ENCODE measurements around the gene EMP2.
"Not testable (repeated sequence)": the region's sequence is repeated elsewhere in the genome, so short reads cannot be mapped to it uniquely, and the experiment has no call there.

Gene EMP2

GRCh38 chr16:10579965-10580882, at the start of gene EMP2:
Gene EMP2 (minus strand): TSS chr16:10580598. CDS start chr16:10547617, 32,981 bp downstream.
- no peak for DNase-seq (ENCODE audit: low read depth in 1 of 2, low spot score in 1 of 2)

DNA sequence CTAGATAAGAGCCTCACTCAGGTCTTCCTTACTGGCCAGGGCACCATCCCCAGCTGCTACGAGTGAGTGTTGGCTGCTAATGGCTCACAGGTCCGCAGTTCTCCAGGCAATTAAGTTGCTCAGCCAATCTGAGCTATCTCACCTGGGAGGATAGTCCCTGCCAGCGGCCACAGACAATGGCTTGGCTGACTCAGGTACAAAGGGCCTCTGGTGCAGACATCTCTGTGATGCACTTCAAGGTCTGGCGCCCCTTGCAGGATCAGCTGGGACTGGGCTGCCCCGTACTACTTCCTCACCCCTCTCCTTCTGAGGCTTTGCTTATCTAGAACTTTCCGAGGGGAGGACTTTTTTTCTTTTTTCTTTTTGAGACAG, 49.2 kb upstream of the EMP2 start:
- DNase-seq (ENCODE audit: low read depth in 1 of 2, low spot score in 1 of 2): no peak

- no peak for DNase-seq (ENCODE audit: low read depth in 1 of 2, low spot score in 1 of 2)
Observed at GRCh38 chr16:10625595-10626357, 45.4 kb upstream of the EMP2 start.

DNA sequence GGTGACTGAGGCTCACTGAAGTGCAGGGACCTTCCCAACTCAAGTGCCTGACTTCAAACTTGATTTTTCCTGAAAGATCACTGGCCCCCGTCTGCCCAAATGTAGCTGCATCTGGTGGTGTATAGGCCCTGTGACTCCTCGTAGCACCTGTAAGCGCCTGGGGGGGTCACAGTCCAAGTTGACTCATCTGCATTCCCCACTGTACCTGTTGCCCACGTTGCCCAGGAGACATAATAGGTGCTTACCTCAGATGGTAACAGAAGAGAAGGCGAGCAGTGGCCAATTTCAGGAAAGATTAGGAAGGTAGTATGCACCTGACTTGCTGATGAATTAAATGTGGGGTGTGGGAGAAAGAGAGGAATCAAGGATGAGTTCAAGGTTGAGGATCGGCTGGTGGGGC, 44.1 kb upstream of the EMP2 start:
- DNase-seq (ENCODE audit: low read depth in 1 of 2, low spot score in 1 of 2): no peak

GRCh38 chr16:10623059-10623458, 42.7 kb upstream of the EMP2 start:
- DNase-seq (ENCODE audit: low read depth in 1 of 2, low spot score in 1 of 2): no peak

DNA sequence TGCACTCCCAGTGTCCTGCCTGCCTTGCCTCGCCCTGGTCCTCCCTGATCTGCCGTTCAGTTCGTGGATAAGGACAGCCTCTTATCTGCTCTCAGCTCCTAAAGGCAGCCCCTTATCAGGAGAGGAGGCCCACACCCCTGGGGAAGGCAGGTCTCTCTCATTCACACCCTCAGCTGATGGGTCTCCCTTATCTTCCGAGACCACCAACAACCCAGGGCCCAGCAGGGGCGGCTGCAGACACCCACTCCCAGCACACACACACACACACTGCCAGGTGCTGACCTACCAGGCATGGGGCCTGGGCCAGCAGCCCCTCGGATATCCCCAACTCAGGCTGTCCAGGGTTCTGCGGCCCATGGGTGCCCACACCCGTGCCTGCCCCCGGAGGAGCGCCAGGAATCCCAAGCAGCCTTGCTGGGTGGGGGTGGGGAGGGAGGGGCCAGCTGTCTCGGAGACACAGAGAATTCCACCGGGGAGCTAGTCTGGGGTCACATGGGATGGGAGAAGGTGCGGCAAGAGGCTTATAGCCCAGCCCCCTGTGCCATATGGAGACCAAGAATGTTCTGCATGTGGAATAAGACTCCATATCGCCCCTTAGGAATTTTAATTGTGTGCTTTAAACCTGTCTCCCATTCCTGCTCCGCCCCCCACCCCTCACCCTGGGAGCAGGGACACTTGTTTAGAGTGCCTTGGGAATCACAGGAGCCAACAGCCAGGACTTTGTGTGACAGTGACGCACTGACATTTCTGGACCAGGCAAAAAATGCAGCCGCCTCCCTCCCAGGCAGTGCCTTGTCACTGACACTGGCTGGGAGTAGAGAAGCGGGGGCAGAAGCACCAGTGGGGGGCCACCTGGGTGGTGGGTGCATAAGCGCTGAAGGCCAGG, 41.9 kb upstream of the EMP2 start:
- no peak for DNase-seq (ENCODE audit: low read depth in 1 of 2, low spot score in 1 of 2)

GRCh38 chr16:10621216-10621949, 41.0 kb upstream of the EMP2 start:
- DNase-seq (ENCODE audit: low read depth in 1 of 2, low spot score in 1 of 2): not testable (repeated sequence)

DNA sequence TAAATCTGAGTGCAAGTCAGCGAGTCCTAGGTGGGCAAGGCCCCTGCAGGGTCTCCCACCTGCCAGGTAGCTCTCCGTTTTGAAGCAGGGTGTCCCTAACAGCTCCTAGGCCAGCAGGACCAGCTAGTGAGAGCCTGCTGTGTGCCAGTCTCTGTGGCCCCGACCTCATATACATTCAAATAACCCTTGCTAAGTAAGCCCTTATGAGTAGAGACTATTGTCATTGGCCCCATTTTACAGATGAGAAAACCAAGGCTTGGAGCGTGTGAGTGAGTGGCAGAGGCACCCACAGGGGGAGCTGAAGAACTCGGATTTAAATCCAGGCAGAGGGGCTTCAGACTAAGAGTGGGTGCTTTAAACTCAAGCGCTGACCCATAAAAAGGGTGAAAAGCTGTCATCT, 39.7 kb upstream of the EMP2 start:
- DNase-seq (ENCODE audit: low read depth in 1 of 2, low spot score in 1 of 2): no peak

GRCh38 chr16:10619271-10619849, 39.0 kb upstream of the EMP2 start:
- no peak for DNase-seq (ENCODE audit: low read depth in 1 of 2, low spot score in 1 of 2)

DNA sequence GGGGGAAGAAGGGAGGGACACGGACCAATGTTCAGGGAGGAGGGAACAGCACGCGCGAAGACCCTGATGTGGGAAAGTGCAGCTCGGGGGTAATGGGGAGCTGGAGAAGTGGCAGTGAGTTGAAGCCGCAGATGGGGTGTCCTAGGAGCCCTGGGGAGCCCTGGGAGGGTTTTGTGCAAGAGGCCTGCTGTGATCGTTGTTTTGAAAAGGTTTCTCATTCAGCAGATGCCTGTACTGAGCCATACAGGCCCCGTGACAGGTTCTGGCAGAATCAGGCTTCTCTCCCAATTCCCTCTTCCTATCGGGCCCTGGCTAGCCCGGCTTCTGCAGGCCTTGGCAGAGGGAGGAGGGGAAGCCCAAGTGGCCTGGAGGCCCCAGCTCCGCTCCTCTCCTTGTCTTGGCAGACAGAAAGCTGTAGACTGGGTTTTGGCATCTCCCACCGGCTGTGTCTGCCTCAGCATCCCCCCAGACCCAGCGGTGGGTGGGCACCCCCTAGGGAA, 38.4 kb upstream of the EMP2 start:
- no peak for DNase-seq (ENCODE audit: low read depth in 1 of 2, low spot score in 1 of 2)

DNA sequence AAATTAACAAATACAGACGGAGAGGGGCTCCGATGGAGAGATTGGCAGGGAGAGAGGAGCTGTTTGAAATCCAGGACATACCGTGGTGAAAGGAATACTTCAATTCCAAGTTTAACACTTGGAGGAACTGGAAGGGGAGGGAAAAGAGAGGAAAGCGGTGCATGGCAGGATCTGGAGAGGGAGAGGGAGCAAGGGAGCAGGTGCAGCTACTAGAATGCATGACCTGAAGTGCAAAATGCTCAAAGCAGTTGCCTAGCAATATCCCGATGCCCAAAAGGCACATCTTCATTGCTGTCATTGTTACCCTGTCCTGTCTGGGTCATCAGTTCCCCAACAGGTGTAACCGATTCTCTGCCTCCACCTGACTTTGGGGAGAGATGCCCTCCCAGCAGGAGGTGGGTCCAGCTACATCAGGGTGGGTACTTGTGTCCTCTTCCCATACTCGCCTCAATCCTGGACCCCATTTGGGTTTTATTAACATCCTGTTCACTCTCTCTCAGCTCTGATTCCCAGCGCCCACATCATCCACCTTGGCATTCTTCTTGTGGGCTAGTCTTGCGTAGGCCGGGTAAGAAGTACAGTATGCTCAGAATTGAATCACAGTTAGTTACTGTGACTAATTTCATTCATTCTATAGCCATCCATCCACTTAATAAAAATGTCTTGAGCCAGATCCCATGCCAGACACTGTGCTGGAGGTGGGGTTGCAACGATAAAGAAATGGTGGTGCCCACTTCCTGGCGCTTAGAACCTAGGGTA, 37.4 kb upstream of the EMP2 start:
- DNase-seq (ENCODE audit: low read depth in 1 of 2, low spot score in 1 of 2): no peak

GRCh38 chr16:10616756-10617640, 36.6 kb upstream of the EMP2 start:
- DNase-seq (ENCODE audit: low read depth in 1 of 2, low spot score in 1 of 2): no peak

DNA sequence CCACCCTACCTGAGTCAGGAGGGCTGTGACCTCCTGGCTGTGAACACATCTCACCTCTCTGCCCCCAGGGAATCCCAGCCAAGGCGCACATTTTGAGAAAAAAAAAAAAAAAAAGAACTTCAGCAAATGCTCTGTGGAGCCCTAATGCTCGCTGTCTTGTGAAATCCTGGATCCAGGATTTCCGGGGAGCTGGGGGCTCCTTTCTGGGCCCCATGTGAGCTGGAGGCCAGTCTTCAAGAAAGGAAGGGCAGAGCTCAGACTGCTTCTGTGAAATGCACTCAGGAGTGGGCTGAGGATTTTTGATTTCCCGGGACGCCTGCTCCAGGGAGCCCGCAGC, 36.0 kb upstream of the EMP2 start:
- DNase-seq (ENCODE audit: low read depth in 1 of 2, low spot score in 1 of 2): no peak

DNA sequence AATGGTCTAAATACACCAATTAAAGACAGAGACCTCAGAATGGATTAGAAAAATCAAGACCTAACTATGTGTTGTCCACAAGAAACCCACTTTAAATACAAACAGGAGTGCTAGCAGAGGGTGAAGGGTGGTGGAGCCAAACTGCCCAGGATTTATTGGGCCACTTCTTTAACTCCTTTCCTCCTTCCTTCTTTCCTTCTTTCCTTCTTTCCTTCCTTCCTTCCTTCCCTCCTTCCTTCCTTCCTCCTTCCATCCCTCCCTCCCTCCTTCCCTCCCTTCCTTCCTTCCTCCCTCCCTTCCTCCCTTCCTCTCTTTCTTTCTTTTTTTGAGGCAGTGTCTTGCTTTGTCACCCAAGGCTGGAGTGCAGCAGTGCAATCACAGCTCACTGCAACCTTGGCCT, 34.3 kb upstream of the EMP2 start:
- no peak for DNase-seq (ENCODE audit: low read depth in 1 of 2, low spot score in 1 of 2)

GRCh38 chr16:10613785-10614485, 33.5 kb upstream of the EMP2 start:
- DNase-seq (ENCODE audit: low read depth in 1 of 2, low spot score in 1 of 2): no peak

DNA sequence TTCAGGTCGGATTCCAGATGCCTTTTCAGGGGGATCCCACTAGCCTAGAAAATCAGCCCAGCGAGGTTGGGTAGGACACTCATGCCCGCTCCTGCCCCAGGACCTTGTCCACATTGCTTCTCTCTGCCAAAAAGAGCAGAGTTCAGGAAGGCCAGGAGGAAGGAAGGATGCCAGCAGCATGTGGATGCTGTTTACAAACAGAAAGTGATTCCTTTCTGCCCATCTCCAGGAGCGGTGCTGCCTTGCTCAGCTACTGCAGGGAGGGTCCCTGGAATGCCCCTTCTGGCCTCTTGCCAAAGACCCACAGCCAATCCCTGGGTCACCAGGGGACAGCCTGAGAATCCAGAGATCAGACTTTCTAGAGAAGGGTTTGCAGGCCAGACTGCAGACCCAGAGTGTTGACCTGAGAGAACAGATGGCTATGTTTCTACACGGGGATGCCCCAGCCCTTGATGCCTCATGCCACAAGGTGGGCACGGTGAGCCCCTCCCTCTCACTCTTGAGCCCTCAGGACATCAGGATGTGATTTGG, 32.3 kb upstream of the EMP2 start:
- no peak for DNase-seq (ENCODE audit: low read depth in 1 of 2, low spot score in 1 of 2)

DNA sequence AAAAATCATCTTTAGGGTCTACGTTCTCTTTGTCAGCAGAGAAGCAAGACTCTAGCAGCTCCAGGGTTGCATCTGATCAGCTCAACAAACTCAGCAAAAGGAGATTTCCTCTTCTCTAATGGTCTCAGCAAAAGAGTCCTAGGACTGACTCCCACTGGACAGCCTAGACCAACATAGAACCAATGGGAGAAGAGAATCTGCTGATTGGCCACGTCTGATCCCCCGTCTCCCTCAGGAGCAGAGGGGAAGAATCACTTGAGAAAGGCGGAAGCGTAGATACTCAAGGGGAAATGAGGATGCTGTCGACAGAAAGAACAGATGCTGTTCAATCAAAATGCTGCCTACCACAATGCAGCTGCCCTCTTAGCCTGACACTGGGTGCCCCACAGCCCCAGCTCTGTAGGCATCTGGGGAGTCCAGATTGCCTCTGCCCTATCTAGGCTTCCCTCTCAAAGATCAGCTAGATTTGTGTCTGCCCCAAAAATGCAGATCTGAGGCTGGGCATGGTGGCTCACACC, 31.5 kb upstream of the EMP2 start:
- DNase-seq (ENCODE audit: low read depth in 1 of 2, low spot score in 1 of 2): no peak
